ENCODE results near the gene SH3GLB1.
"Not testable (repeated sequence)": the region's sequence is repeated elsewhere in the genome, so short reads cannot be mapped to it uniquely, and the experiment has no call there.

Gene SH3GLB1

GRCh38 chr1:86704458-86704971 lies at the start of gene SH3GLB1:
Gene SH3GLB1 (plus strand): TSS chr1:86704576. CDS start chr1:86704900, 324 bp downstream.
- DNase-seq = peak; percentile 78 to 97 (median 91)
- intact Hi-C loops (cut with DNase I) = loop anchor here (10.0 kb wide), 2 partner anchors 210 to 310 kb away; partner anchors contain the start of genes HS2ST1, ODF2L and SELENOF

GRCh38 chr1:86658381-86658780 lies 46.0 kb upstream of the SH3GLB1 start:
- intact Hi-C loops (cut with DNase I) = not testable (repeated sequence)
- DNase-seq = peak in 3 of 42 donors; percentile 3 to 48 (median 8)

- no peak for DNase-seq
- intact Hi-C loops (cut with DNase I) = no loop called here
Observed at GRCh38 chr1:86666368-86666767, 38.0 kb upstream of the SH3GLB1 start.

- no peak for DNase-seq
- intact Hi-C loops (cut with DNase I) = no loop called here
Observed at GRCh38 chr1:86687595-86687994, 16.8 kb upstream of the SH3GLB1 start.

GRCh38 chr1:86692641-86693040 lies 11.7 kb upstream of the SH3GLB1 start:
- intact Hi-C loops (cut with DNase I) = no loop called here
- no peak for DNase-seq

- intact Hi-C loops (cut with DNase I) = no loop called here
Observed at GRCh38 chr1:86695400-86695799, 9.0 kb upstream of the SH3GLB1 start.

GRCh38 chr1:86696522-86696921 lies 7.9 kb upstream of the SH3GLB1 start:
- intact Hi-C loops (cut with DNase I) = no loop called here
- DNase-seq = no peak

More at GRCh38 chr1:86695400-86695799, 9.0 kb upstream of the SH3GLB1 start:
- no peak for DNase-seq

GRCh38 chr1:86699186-86699585 lies 5.2 kb upstream of the SH3GLB1 start:
- DNase-seq = no peak
- intact Hi-C loops (cut with DNase I) = no loop called here

GRCh38 chr1:86701731-86702130 lies 2.6 kb upstream of the SH3GLB1 start:
- intact Hi-C loops (cut with DNase I) = loop anchor here (10.0 kb wide), 2 partner anchors 213 to 307 kb away; partner anchors contain the start of genes HS2ST1, ODF2L and SELENOF
- no peak for DNase-seq

- intact Hi-C loops (cut with DNase I) = loop anchor here (10.0 kb wide), 2 partner anchors 212 to 308 kb away; partner anchors contain the start of genes HS2ST1, ODF2L and SELENOF
- not testable (repeated sequence) for DNase-seq
Observed at GRCh38 chr1:86702954-86703494, 1.4 kb upstream of the SH3GLB1 start.

- DNase-seq = peak in 26 of 42 donors; percentile 24 to 83 (median 60)
- intact Hi-C loops (cut with DNase I) = loop anchor here (10.0 kb wide), 2 partner anchors 211 to 309 kb away; partner anchors contain the start of genes HS2ST1, ODF2L and SELENOF
Observed at GRCh38 chr1:86703696-86704457, 499 bp upstream of the SH3GLB1 start.

- DNase-seq = peak; percentile 10 to 73 (median 52)
- intact Hi-C loops (cut with DNase I) = loop anchor here (10.0 kb wide), 2 partner anchors 210 to 310 kb away; partner anchors contain the start of genes HS2ST1, ODF2L and SELENOF
Observed at GRCh38 chr1:86704972-86705664, 742 bp downstream of the SH3GLB1 start.

- no peak for DNase-seq
- intact Hi-C loops (cut with DNase I) = loop anchor here (10.0 kb wide), 2 partner anchors 209 to 311 kb away; partner anchors contain the start of genes HS2ST1, ODF2L and SELENOF
Observed at GRCh38 chr1:86705665-86705985, 1.2 kb downstream of the SH3GLB1 start.

- DNase-seq = no peak
- intact Hi-C loops (cut with DNase I) = loop anchor here (10.0 kb wide), 2 partner anchors 209 to 311 kb away; partner anchors contain the start of genes HS2ST1, ODF2L and SELENOF
Observed at GRCh38 chr1:86706018-86706635, 1.8 kb downstream of the SH3GLB1 start.

GRCh38 chr1:86708920-86709319 lies 4.5 kb downstream of the SH3GLB1 start:
- no peak for DNase-seq
- intact Hi-C loops (cut with DNase I) = loop anchor here (10.0 kb wide), 2 partner anchors 206 to 314 kb away; partner anchors contain the start of genes HS2ST1, ODF2L and SELENOF

- intact Hi-C loops (cut with DNase I) = no loop called here
- no peak for DNase-seq
Observed at GRCh38 chr1:86712088-86712860, 7.9 kb downstream of the SH3GLB1 start.

GRCh38 chr1:86713477-86713876 lies 9.1 kb downstream of the SH3GLB1 start:
- intact Hi-C loops (cut with DNase I) = no loop called here
- no peak for DNase-seq

GRCh38 chr1:86714159-86714558 lies 9.8 kb downstream of the SH3GLB1 start:
- intact Hi-C loops (cut with DNase I) = no loop called here
- DNase-seq = no peak
